Measurements from ENCODE around the gene ADAMTS9.

DNA sequence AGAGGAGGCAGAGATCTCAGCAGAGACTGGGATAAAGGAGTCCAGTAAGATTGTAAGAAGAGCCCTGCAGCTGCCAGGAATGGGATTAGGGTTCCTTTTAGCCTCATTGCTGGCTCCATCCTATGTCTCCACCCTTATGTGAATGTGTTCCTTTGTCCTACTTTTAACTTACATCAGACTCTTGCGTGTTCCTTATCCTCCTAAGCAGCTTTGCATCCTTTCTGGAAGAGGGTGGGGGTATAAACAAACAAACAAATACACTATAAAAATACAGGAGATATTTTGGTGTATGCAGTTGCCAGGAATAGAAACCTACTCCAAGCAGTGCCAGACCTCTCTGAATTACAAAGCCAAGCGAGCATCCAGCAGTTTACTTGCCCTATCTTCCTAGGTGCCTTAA is 194.7 kb downstream of the ADAMTS9 start:
- TF ChIP-seq, protein P1, sequence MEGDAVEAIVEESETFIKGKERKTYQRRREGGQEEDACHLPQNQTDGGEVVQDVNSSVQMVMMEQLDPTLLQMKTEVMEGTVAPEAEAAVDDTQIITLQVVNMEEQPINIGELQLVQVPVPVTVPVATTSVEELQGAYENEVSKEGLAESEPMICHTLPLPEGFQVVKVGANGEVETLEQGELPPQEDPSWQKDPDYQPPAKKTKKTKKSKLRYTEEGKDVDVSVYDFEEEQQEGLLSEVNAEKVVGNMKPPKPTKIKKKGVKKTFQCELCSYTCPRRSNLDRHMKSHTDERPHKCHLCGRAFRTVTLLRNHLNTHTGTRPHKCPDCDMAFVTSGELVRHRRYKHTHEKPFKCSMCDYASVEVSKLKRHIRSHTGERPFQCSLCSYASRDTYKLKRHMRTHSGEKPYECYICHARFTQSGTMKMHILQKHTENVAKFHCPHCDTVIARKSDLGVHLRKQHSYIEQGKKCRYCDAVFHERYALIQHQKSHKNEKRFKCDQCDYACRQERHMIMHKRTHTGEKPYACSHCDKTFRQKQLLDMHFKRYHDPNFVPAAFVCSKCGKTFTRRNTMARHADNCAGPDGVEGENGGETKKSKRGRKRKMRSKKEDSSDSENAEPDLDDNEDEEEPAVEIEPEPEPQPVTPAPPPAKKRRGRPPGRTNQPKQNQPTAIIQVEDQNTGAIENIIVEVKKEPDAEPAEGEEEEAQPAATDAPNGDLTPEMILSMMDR (IDR thresholded peaks at IDR 0.05): no peak
- TF ChIP-seq POLR2A (IDR thresholded peaks at IDR 0.05): no peak
